Liver (tissue), 9 donors: ENCODE measurements around the gene NFXL1. TPM values are rescaled to one million over a fixed set of nuclear protein-coding genes. Genes with fewer than 3 reads are reported as not detected.

Source experiments
- DNase-seq: peaks from one replicate; pipeline ENCODE4 v3.0.0-alpha.2; 2017; ENCODE audit warnings: low spot score
- H3K27ac ChIP-seq, 2 donors: one replicate each; pipeline ENCODE4 v1.7.0; 2013; ENCODE audit warnings: inconsistent platforms in 2 of 2, low read length in 2 of 2, control low read depth in 1 of 2, low read depth in 1 of 2, mild to moderate bottlenecking in 1 of 2
- H3K27me3 ChIP-seq, 4 donors: one replicate each; pipeline versions ENCODE4 v1.6.1 to v1.7.0; 2013; ENCODE audit warnings: low read length in 3 of 4, inconsistent platforms in 1 of 4, mild to moderate bottlenecking in 1 of 4, moderate library complexity in 1 of 4; ENCODE audit not compliant: control insufficient read depth in 4 of 4, insufficient read depth in 4 of 4
- H3K36me3 ChIP-seq, 4 donors: one replicate each; pipeline versions ENCODE4 v1.6.1 to v1.7.0; 2013; ENCODE audit warnings: low read length in 3 of 4, mild to moderate bottlenecking in 3 of 4, low read depth in 1 of 4, moderate library complexity in 1 of 4; ENCODE audit not compliant: control insufficient read depth in 4 of 4, insufficient read depth in 3 of 4
- H3K4me1 ChIP-seq, 4 donors: one replicate each; pipeline versions ENCODE4 v1.6.1 to v1.7.0; 2013; ENCODE audit warnings: low read length in 3 of 4, mild to moderate bottlenecking in 3 of 4, moderate library complexity in 1 of 4; ENCODE audit not compliant: control insufficient read depth in 4 of 4, insufficient read depth in 4 of 4
- H3K4me3 ChIP-seq, 3 donors: one replicate each; pipeline versions ENCODE4 v1.6.1 to v1.7.0; 2013; ENCODE audit warnings: low read length in 3 of 3, control low read depth in 1 of 3, low read depth in 1 of 3, mild to moderate bottlenecking in 1 of 3
- H3K9ac ChIP-seq, 2 donors: one replicate each; pipeline ENCODE4 v1.7.0; 2013; ENCODE audit warnings: low read length in 2 of 2, mild to moderate bottlenecking in 2 of 2, moderate library complexity in 2 of 2, control low read depth in 1 of 2, low read depth in 1 of 2
- H3K9me3 ChIP-seq, 4 donors: one replicate each; pipeline versions ENCODE4 v1.6.1 to v1.7.0; 2013; ENCODE audit warnings: low read length in 3 of 4; ENCODE audit not compliant: control insufficient read depth in 4 of 4
- CTCF ChIP-seq: fragments of 150-350 bp; IDR thresholded peaks from 2 replicates; pipeline ENCODE4 v1.5.1; 2017; ENCODE audit warnings: improper control_type of control experiment, low read depth, low read length; ENCODE audit not compliant: missing input control
- EGR1 ChIP-seq, 2 donors: IDR thresholded peaks; 2 replicates each; pipeline ENCODE4 v1.6.1; 2016 to 2018; ENCODE audit warnings: antibody characterized with exemption in 2 of 2, low read depth in 2 of 2
- FOXA1 ChIP-seq: IDR thresholded peaks from 2 replicates; pipeline ENCODE4 v1.6.1; 2016; ENCODE audit warnings: antibody characterized with exemption
- FOXA2 ChIP-seq: IDR thresholded peaks from 2 replicates; pipeline ENCODE4 v1.6.1; 2016; ENCODE audit warnings: antibody characterized with exemption
- GABPA ChIP-seq, 2 donors: IDR thresholded peaks in 1 of 2; conservative IDR thresholded peaks in 1 of 2; 2 replicates each; pipeline ENCODE4 v1.6.1; 2016; ENCODE audit warnings: antibody characterized with exemption in 2 of 2, mild to moderate bottlenecking in 1 of 2, moderate library complexity in 1 of 2
- HNF4G ChIP-seq: IDR thresholded peaks from 2 replicates; pipeline ENCODE4 v1.6.1; 2016; ENCODE audit warnings: antibody characterized with exemption
- JUND ChIP-seq, 2 donors: IDR thresholded peaks; 2 replicates each; pipeline ENCODE4 v1.6.1; 2016; ENCODE audit warnings: antibody characterized with exemption in 2 of 2
- MAX ChIP-seq: IDR thresholded peaks from 2 replicates; pipeline ENCODE4 v1.6.1; 2016; ENCODE audit warnings: antibody characterized with exemption
- NR2F2 ChIP-seq: IDR thresholded peaks from 2 replicates; pipeline ENCODE4 v1.6.1; 2016; ENCODE audit warnings: antibody characterized with exemption
- RAD21 ChIP-seq, 2 donors: IDR thresholded peaks; 2 replicates each; pipeline ENCODE4 v1.6.1; 2016; ENCODE audit warnings: antibody characterized with exemption in 2 of 2, mild to moderate bottlenecking in 2 of 2
- REST ChIP-seq: IDR thresholded peaks from 2 replicates; pipeline ENCODE4 v1.6.1; 2016; ENCODE audit warnings: antibody characterized with exemption, mild to moderate bottlenecking
- RXRA ChIP-seq, 2 donors: IDR thresholded peaks; 2 replicates each; pipeline ENCODE4 v1.6.1; 2017 to 2018; ENCODE audit warnings: antibody characterized with exemption in 2 of 2, mild to moderate bottlenecking in 1 of 2
- SP1 ChIP-seq: IDR thresholded peaks from 2 replicates; pipeline ENCODE4 v1.6.1; 2018; ENCODE audit warnings: antibody characterized with exemption, mild to moderate bottlenecking
- TAF1 ChIP-seq: conservative IDR thresholded peaks from 2 replicates; pipeline ENCODE4 v1.6.1; 2016; ENCODE audit warnings: antibody characterized with exemption, mild to moderate bottlenecking
- YY1 ChIP-seq: IDR thresholded peaks from 2 replicates; pipeline ENCODE4 v1.6.1; 2016; ENCODE audit warnings: antibody characterized with exemption, mild to moderate bottlenecking
- ZBTB33 ChIP-seq: IDR thresholded peaks from 2 replicates; pipeline ENCODE4 v1.6.1; 2016; ENCODE audit warnings: antibody characterized with exemption
- WGBS: extraction: QIAGEN DNeasy Blood & Tissue Kit; methylation state at CpG from one replicate; pipeline ENCODE4 v1.1.7; 2013; 5-methylcytosine and 5-hydroxymethylcytosine counted together
- polyA plus RNA-seq, 2 donors: library from polyadenylated mRNA; stranded (reverse) in 1 of 2; unstranded in 1 of 2; fragments of 200-250 nt in 1 of 2; fragments of >200 nt in 1 of 2; fragmentation: Nextera tagmentation in 1 of 2; extraction: Ambion mirVana in 1 of 2; gene quantifications; one replicate each; pipeline versions ENCODE4 v1.2.1 to v1.2.3, GENCODE V29; 2013 to 2015
- total RNA-seq, 2 donors: library from RNA; depleted of rRNA; stranded (reverse); fragments of >200 nt; gene quantifications; one replicate each; pipeline ENCODE4 v1.2.3, GENCODE V29; 2014
- donor health status: healthy.
- donor health status: healthy.
- donor health status: healthy.
- donor health status: healthy.
- donor health status: healthy.

The NFXL1 gene
- total and polyA plus RNA-seq, 4 donors, result 3.9 to 9.9 (median 5.4) TPM

- H3K4me1 ChIP-seq, result no peaks in the 10 kb centered on the region
- 90% methylated on average over 2 of the region's 2 CpGs for WGBS
- no peak for TF ChIP-seq FOXA1
- TF ChIP-seq CTCF, result no peak
- TF ChIP-seq MAX, result no peak
- TF ChIP-seq REST, result no peak
- TF ChIP-seq ZBTB33, result no peak
- TF ChIP-seq YY1, result no peak
- TF ChIP-seq FOXA2, result no peak
- TF ChIP-seq SP1, result no peak
- no peak for TF ChIP-seq GABPA (IDR thresholded peaks at IDR 0.05 in 1 of 2, conservative IDR thresholded peaks at IDR 0.05 in 1 of 2)
- TF ChIP-seq EGR1 (IDR thresholded peaks at IDR 0.05; ENCODE audit: low read depth in 2 of 2), result no peak
- TF ChIP-seq JUND (IDR thresholded peaks at IDR 0.05), result no peak
- no peak for TF ChIP-seq HNF4G
- TF ChIP-seq NR2F2, result no peak
- peaks cover 0 to 7% (median 3%) of the 10 kb centered on the region in 4 donors for H3K36me3 ChIP-seq
- no peak overlapping the region for H3K27ac ChIP-seq
- no peak overlapping the region for H3K4me3 ChIP-seq
- H3K27me3 ChIP-seq, result no peaks in the 10 kb centered on the region
- DNase-seq, result no peak
- no peaks in the 10 kb centered on the region for H3K9me3 ChIP-seq
- H3K9ac ChIP-seq, result no peak overlapping the region
Measured at GRCh38 chr4:47858006-47858405, 56.4 kb downstream of the NFXL1 start.

GRCh38 chr4:47856713-47857112, 57.7 kb downstream of the NFXL1 start:
- H3K36me3 ChIP-seq, result peaks cover 0 to 8% (median 1%) of the 10 kb centered on the region in 4 donors
- no peak overlapping the region for H3K9ac ChIP-seq
- no peaks in the 10 kb centered on the region for H3K9me3 ChIP-seq
- 98% methylated on average over 1 of the region's 1 CpG for WGBS
- no peak for TF ChIP-seq YY1
- no peak for TF ChIP-seq ZBTB33
- TF ChIP-seq CTCF, result no peak
- no peak for TF ChIP-seq FOXA1
- no peak for TF ChIP-seq HNF4G
- TF ChIP-seq RXRA (IDR thresholded peaks at IDR 0.05), result no peak
- no peak for TF ChIP-seq RAD21 (IDR thresholded peaks at IDR 0.05)
- TF ChIP-seq SP1, result no peak
- TF ChIP-seq FOXA2, result no peak
- TF ChIP-seq TAF1, result no peak
- no peak for TF ChIP-seq MAX
- H3K4me3 ChIP-seq, result no peak overlapping the region
- H3K27ac ChIP-seq, result no peak overlapping the region
- no peaks in the 10 kb centered on the region for H3K27me3 ChIP-seq
- DNase-seq, result no peak
- H3K4me1 ChIP-seq, result no peaks in the 10 kb centered on the region
